Dendritic cell treated with granulocyte-macrophage colony-stimulating factor and Interleukin-4, amounts not matched to agents 40 ng/mL and 50 ng/mL, for 4 days (primary cell): Measurements from ENCODE around the gene PNMA6E.
"Not testable (repeated sequence)": the region's sequence is repeated elsewhere in the genome, so short reads cannot be mapped to it uniquely, and the experiment has no call there.

Source experiments
- H3K27ac Mint-ChIP-seq: one replicate; pipeline ENCODE4 v1.8.0; 2022; ENCODE audit warnings: mild to moderate bottlenecking, mixed read lengths
- H3K27me3 Mint-ChIP-seq: one replicate; pipeline ENCODE4 v1.8.0; 2022; ENCODE audit warnings: mild to moderate bottlenecking, mixed read lengths
- H3K36me3 Mint-ChIP-seq: one replicate; pipeline ENCODE4 v1.8.0; 2022; ENCODE audit warnings: low read depth, mixed read lengths
- H3K4me1 Mint-ChIP-seq: one replicate; pipeline ENCODE4 v1.8.0; 2022; ENCODE audit warnings: low read depth, mixed read lengths
- H3K4me3 Mint-ChIP-seq: one replicate; pipeline ENCODE4 v1.8.0; 2022; ENCODE audit warnings: mild to moderate bottlenecking, moderate library complexity, mixed read lengths
- H3K9me3 Mint-ChIP-seq: one replicate; pipeline ENCODE4 v1.8.0; 2022; ENCODE audit warnings: mixed read lengths
- intact Hi-C: fragments of 100-400 bp; cut with micrococcal nuclease; formaldehyde crosslinking; loops from one replicate; pipeline ENCODE4 v1.15.0; 2022

Gene PNMA6E

DNA sequence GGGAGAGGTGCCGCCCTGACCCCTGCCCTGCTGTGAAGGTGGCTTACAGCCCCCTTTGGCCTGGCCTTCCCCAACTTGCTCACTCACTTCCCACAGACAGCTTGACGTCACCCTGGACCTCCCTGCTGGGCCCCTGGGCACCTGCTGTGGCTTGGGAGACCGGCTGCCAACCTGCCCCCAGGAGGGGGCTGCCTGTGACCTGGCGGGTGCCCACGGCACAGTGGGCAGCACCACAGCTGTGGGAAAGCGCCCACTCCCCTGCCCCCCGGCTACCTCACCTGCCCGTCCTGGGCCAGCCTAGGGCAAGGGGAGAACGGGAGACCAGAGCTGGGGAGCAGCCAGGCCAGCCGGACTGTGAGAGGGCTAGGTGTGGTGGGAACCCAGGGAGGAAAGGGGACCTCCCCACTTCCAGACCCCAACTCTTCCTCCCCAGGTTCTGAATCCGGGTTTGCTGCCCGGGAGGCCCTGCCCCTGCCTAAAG lies 7.8 kb upstream of the PNMA6E start:
- intact Hi-C loops: no loop called here

DNA sequence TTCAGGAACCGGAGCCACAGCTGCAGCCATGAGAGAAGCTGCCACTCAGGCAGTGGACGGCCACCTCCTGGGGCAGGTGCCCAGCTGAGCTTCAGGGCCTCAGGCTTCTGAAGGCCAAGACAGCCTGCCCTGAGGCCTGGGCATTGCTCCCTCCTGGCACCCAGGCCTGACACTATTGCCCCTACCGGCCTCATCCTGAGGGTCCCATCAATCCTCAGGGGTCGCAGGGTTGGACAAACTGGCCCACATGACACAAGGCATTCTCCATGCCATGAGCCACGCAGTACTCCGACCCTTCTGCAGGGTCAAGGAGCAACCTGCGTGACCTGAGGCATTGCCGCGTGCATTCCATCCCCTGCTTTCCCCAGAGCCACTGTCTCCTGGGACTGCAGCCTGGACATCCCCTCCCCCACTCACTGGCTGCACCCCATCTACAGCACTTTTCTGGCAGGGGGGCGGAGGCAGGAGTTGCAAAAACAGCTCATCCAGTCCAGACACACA lies 7.1 kb upstream of the PNMA6E start:
- peaks cover 10% of the 10 kb centered on the region for H3K27me3 Mint-ChIP-seq
- H3K36me3 Mint-ChIP-seq: no peaks in the 10 kb centered on the region
- no peaks in the 10 kb centered on the region for H3K9me3 Mint-ChIP-seq
- intact Hi-C loops: no loop called here
- H3K4me1 Mint-ChIP-seq: peaks cover 19% of the 10 kb centered on the region
- H3K27ac Mint-ChIP-seq: no peak overlapping the region
- H3K4me3 Mint-ChIP-seq: no peak overlapping the region

More for the DNA sequence above, 7.8 kb upstream of the PNMA6E start:
- Mint-ChIP-seq H3K9me3 (no peaks in the 10 kb centered on the region), H3K4me1 (peaks cover 23% of the 10 kb centered on the region), H3K4me3 (no peak overlapping the region), H3K27me3 (peaks cover 10% of the 10 kb centered on the region), H3K27ac (no peak overlapping the region), H3K36me3 (no peaks in the 10 kb centered on the region)

DNA sequence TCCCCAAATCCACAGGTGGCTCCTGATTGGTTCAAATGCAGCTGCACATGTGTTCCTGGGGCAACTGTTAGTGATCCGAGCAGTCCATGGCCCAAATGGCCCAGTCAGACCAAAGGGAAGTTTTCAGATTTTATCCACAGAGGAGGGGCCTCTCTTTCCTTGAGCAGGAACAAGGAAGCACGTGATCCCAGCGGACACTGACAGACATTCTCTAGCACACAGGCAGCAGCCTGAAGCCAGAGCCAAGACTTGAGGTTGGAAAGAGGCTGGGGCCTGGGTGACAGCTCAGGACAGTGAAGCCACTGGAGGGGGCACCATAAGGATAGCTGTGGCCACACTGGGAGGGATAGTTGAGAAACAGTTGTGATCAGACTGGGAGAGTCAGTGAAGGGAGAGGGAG lies 6.6 kb upstream of the PNMA6E start:
- no peak overlapping the region for H3K27ac Mint-ChIP-seq
- no peaks in the 10 kb centered on the region for H3K36me3 Mint-ChIP-seq
- peaks cover 15% of the 10 kb centered on the region for H3K4me1 Mint-ChIP-seq
- no peaks in the 10 kb centered on the region for H3K9me3 Mint-ChIP-seq
- intact Hi-C loops: no loop called here
- no peak overlapping the region for H3K4me3 Mint-ChIP-seq
- peaks cover 10% of the 10 kb centered on the region for H3K27me3 Mint-ChIP-seq

DNA sequence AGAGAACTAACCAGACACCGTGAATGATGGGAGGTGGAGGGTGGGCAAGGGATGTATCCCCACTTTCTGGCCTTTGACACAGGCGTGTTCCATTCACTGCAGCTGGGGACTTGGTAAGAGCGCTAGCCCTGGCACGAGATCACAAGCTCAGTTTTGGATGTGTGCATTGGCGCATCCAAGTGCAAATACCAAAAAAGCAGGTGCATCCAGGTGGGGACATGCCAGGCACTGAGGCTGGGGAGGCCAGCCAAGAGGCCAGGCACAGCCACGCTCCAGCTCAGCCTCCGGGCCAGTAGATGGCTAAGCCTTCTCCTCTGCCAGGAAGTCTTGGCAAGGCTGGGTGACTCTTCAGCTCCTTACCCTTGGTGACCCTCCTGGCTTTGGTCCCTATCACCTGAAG lies 5.8 kb upstream of the PNMA6E start:
- H3K36me3 Mint-ChIP-seq: no peaks in the 10 kb centered on the region
- peaks cover 4% of the 10 kb centered on the region for H3K27me3 Mint-ChIP-seq
- peaks cover 7% of the 10 kb centered on the region for H3K4me1 Mint-ChIP-seq
- no peaks in the 10 kb centered on the region for H3K9me3 Mint-ChIP-seq
- intact Hi-C loops: no loop called here
- no peak overlapping the region for H3K27ac Mint-ChIP-seq
- H3K4me3 Mint-ChIP-seq: no peak overlapping the region

DNA sequence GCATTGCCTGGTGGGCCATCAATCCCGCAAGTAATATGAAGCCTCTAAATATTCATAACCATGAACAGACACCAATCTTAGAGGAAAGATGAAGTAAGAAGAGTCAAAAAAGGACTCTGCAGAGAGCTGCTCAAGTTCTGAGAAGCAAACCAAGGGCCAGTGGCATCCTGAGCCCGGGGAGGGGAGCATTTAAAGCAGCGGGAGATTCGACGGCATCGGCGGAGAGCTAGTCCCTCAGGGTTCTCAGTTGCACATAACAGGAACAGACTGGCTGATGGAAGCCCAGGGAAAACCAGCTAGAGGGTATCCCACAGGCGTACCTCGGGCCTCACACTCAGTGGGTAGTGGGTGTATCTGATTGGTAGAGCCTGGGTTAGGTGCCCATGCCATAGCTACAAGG lies 4.9 kb upstream of the PNMA6E start:
- no peaks in the 10 kb centered on the region for H3K36me3 Mint-ChIP-seq
- intact Hi-C loops: no loop called here
- H3K27ac Mint-ChIP-seq: no peak overlapping the region
- peaks cover 4% of the 10 kb centered on the region for H3K4me1 Mint-ChIP-seq
- no peak overlapping the region for H3K4me3 Mint-ChIP-seq
- H3K9me3 Mint-ChIP-seq: no peaks in the 10 kb centered on the region
- H3K27me3 Mint-ChIP-seq: peaks cover 3% of the 10 kb centered on the region

DNA sequence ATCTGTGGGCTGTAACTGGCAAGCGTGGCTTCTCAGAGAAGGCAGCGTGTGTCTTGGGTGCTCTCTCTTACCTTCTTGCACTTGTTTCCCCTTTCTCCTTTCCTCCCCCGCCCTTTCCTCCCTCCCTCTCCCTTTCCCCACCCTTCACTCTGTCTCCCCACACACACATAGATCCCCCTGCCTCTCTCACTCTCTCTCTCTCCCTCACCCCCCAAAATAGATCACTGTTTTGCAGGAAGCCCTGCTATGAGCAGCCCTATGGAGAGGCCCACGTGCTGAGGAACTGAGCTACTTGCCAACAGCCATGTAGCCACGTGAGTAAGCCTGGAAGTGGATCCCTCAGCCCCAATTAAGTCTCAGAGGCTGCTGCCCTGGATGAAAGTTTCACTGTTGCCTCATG lies 4.3 kb upstream of the PNMA6E start:
- Mint-ChIP-seq H3K36me3 (no peaks in the 10 kb centered on the region), H3K27ac (no peak overlapping the region), H3K4me1 (no peaks in the 10 kb centered on the region), H3K9me3 (no peaks in the 10 kb centered on the region), H3K27me3 (peaks cover 3% of the 10 kb centered on the region), H3K4me3 (no peak overlapping the region)
- intact Hi-C loops: no loop called here

DNA sequence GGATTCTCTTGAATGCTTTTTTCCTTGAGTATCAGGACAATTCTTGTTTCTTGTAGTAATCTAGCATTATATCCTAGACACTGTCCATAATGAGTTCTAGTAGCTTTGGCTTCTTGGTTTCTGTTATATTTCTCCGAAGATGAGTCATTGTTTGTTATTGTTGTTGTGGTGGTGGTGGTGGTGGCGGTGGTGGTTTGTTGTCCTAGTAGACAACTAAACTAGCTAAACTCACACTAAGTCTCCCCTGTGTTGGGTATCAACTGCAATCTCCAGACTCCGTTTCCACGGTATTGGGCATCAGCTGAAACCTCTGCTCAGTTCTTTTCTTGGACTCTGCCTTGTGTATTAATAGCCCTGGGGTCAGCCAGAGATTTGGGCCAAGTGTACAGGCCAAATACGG lies 3.2 kb upstream of the PNMA6E start:
- H3K4me1 Mint-ChIP-seq, H3K27me3 Mint-ChIP-seq, intact Hi-C loops, H3K4me3 Mint-ChIP-seq, H3K27ac Mint-ChIP-seq, H3K36me3 Mint-ChIP-seq, H3K9me3 Mint-ChIP-seq: not testable (repeated sequence)

DNA sequence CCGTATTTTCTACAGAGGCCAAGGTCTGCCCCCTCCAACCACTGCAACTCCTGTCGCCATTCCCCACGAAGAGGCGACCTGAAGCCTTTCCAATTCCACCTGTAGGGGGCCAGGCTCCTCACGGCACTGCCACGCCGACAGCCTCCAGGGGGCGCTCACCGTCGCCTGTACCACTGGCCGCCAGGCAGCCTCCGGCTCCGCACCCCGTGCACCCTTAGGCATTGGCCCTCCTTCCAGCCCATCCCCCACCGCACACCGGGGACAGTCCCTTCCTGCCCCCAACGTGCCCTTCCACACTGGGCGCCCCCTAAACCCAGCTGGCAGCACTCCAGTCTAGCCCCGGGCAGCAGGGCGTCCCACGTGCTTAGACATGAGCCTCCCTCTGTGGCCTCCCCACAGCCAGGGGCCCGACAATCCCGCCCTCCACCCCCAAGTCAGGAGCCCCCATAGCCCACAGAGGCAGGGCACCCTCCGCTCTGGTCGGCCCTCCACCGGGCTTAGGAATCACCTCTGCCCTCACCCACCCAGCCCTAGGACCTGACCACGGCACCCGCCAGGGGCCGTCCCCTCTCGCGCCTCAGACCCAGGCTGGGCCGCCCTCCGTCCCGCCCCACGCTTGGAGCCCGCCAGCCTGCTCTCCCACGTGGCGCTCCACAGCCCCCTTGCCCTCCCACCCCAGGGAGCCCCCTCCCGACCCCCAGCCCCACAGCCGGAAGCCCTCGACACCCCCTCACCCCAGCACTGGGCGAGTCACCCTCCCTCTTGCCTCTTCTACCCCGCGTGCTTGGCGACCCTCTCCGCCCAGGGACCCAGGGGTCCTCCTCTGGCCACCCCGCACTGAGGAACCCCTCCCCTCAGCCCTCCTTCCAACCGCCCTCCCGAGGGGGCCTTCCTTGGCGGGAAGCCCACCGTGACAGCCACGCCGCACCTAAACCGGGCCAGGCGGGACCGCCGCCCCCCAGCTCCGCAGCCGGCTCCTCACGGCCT lies 711 bp downstream of the PNMA6E start:
- peaks cover 3% of the 10 kb centered on the region for H3K27me3 Mint-ChIP-seq
- no peaks in the 10 kb centered on the region for H3K4me1 Mint-ChIP-seq
- intact Hi-C loops: no loop called here
- no peak overlapping the region for H3K27ac Mint-ChIP-seq
- no peak overlapping the region for H3K4me3 Mint-ChIP-seq
- H3K36me3 Mint-ChIP-seq: no peaks in the 10 kb centered on the region
- H3K9me3 Mint-ChIP-seq: no peaks in the 10 kb centered on the region

DNA sequence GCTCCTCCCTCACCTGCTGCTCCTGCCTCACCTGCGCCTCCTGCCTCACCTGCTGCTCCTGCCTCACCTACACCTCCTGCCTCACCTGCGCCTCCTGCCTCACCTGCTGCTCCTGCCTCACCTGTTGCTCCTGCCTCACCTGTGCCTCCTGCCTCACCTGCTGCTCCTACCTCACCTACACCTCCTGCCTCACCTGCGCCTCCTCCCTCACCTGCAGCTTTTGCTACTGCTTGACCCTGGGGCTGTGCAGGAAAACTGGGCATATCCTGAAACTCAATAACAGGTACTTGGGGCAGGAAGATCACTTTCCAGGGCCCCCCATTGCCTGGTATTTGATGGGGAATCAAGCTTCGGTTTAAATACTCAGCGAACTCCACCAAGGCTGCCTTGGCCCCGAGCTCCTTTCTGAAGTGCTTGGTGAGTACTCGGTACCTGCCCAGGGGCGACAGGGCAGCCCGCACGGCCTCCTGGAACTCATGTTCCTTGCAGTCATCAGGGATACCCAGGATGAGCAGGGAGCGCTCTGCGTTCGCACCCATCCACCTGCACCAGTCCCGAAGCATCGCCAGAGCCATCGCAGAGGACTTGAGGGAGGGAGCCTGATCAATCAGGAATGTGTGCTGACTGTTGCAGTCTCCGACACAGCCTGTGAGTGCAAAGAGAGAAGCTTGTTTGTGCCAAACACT lies 2.7 kb downstream of the PNMA6E start:
- peaks cover 4% of the 10 kb centered on the region for H3K27me3 Mint-ChIP-seq
- no peaks in the 10 kb centered on the region for H3K36me3 Mint-ChIP-seq
- no peak overlapping the region for H3K27ac Mint-ChIP-seq
- intact Hi-C loops: no loop called here
- no peaks in the 10 kb centered on the region for H3K4me1 Mint-ChIP-seq
- H3K9me3 Mint-ChIP-seq: no peaks in the 10 kb centered on the region
- H3K4me3 Mint-ChIP-seq: no peak overlapping the region

DNA sequence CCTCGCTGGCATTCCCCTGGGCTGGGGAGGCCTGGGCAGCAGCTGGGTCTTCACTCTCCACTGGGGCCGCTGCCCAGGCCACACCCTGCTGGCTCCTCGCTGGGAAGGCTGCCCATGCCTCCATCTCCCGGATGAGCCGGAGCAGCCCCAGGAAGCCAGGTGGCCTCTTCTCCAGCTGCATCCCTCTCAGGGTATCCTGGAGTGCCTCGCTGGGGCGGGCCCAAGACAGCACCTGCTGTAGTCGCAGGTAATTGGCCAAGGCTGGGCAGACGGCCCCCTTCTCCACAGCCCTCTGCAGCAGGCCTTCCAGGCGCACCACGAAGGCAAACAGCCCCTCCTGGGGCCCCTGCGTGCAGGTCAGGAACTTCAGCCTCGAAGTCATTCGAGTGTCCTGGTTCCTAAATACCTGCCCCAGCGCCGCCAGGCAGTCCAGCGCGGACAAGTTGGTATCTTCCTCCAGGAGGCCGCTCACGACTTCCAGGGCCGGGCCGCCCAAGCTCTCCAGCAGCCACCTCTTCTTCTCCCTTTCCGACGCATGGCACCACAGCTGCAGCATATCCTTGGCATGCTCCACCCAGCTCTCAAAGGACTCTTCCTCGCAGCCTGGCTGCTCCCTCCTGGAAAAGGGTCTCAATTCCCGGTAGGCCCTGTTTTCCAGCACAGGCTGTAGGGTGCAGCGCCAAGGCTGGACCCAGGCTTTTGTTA lies 3.7 kb downstream of the PNMA6E start:
- no peaks in the 10 kb centered on the region for H3K9me3 Mint-ChIP-seq
- H3K36me3 Mint-ChIP-seq: no peaks in the 10 kb centered on the region
- no peak overlapping the region for H3K4me3 Mint-ChIP-seq
- peaks cover 4% of the 10 kb centered on the region for H3K27me3 Mint-ChIP-seq
- intact Hi-C loops: no loop called here
- no peaks in the 10 kb centered on the region for H3K4me1 Mint-ChIP-seq
- H3K27ac Mint-ChIP-seq: no peak overlapping the region

DNA sequence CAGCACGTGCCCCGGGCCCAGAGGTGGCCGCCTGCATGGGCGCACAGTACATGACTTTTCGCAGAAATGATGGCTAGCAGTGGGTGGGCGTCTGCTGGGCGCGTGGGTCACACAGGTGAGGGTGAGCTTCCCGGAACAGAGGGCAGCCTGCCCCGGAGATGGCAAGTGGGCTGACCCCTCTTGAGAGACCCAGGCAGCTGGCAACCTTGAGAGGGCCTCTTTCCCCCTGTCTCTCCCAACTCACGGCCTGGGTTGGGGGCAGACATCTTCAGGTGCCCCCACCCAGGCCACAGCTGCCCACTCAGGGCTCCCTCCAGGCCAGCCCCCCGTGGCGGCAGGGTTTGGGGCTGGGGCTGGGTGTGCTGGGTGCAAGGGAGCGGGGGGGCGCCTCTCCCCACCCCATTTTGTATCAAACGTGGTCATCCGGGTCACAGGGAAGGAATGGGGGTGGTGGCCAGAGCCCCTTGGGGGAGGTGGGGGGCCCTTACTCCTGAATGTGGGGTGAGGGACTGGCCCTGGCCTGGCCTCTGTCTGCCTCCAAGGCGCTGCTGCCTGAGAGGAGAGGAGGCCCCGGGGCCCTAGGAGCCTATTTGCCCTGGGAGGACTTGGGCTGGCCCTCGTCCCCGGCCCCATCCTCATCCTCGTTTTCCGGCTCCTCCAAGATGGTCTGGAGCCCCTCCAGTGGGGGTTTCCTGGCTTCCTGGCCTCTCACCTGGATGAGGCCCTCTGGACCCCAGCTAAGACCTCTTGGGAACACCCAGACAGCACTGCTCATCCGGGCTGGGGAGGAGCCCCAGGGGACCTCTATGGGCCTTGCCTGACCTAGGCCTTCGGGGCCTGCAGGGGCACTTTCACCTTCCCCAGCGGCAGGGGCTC lies 4.6 kb downstream of the PNMA6E start:
- Mint-ChIP-seq H3K9me3 (no peaks in the 10 kb centered on the region), H3K4me1 (no peaks in the 10 kb centered on the region), H3K36me3 (no peaks in the 10 kb centered on the region), H3K27ac (no peak overlapping the region), H3K27me3 (peaks cover 4% of the 10 kb centered on the region), H3K4me3 (no peak overlapping the region)
- intact Hi-C loops: no loop called here

DNA sequence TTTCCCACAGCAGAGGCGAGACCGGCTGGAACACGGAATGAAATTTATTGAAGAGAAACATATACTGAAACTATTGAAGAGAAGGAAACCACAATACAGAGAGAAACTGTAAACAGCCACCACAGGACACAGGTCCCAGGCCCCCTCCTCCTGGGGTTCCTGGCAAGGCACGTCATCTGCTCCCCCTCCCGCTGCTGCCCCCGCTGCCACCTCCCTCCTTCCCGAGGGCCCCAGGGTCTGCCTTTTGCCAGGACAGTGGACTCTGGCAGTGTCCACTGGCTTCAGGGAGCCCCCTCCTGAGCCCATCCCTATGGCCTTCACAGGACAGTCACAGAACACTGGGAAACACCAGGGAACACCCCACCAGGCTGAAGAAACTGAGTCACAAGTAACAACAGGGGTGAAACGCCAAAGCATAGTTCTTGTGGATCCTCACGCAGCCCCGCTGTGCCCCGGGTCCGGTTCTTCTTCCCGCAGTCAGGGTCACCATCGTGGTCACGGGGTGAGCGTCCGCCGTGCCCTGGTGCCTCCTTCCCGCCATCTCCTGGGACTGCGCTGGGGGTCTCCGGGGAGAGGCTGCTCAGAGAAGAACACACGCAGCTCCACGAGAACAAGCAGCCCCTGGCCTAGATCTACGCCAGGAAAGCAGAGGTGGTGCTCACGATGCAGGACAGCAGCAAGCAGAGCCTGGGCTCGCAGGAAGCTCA lies 5.4 kb downstream of the PNMA6E start:
- no peak overlapping the region for H3K27ac Mint-ChIP-seq
- intact Hi-C loops: no loop called here
- H3K4me1 Mint-ChIP-seq: no peaks in the 10 kb centered on the region
- H3K9me3 Mint-ChIP-seq: no peaks in the 10 kb centered on the region
- no peaks in the 10 kb centered on the region for H3K36me3 Mint-ChIP-seq
- H3K27me3 Mint-ChIP-seq: peaks cover 4% of the 10 kb centered on the region
- no peak overlapping the region for H3K4me3 Mint-ChIP-seq

DNA sequence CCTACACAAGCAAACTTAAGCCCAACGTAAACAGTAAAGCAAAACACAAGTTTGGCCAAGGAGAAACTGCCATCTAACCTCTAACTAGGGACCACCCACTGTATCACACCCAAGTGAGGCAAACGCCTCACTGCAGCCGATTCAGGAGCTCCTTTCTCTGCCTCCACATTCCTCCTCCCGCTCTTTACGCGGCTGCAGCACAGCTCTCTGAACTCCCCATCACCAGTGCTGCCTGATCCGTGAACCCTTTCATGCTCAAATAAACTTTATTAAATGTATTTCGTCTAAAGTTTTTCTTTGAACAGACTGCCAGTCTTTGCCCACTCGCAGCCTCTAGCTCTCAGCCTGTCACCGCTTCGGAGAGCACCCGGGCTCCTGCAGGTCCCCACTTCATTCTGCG lies 6.5 kb downstream of the PNMA6E start:
- Mint-ChIP-seq H3K4me1 (no peaks in the 10 kb centered on the region), H3K4me3 (no peak overlapping the region), H3K36me3 (no peaks in the 10 kb centered on the region), H3K27me3 (peaks cover 4% of the 10 kb centered on the region), H3K27ac (no peak overlapping the region), H3K9me3 (no peaks in the 10 kb centered on the region)
- intact Hi-C loops: no loop called here
